ENCODE measurements around the gene UTP11. TPM values are rescaled to one million over a fixed set of nuclear protein-coding genes. Genes with fewer than 3 reads are reported as not detected.

UTP11 gene
- total and polyA plus RNA-seq, 2 donors (not counting 3 experiments of a cell fraction or from before 2014, with no cell fraction given) = 20.1 to 54.1 TPM

DNA sequence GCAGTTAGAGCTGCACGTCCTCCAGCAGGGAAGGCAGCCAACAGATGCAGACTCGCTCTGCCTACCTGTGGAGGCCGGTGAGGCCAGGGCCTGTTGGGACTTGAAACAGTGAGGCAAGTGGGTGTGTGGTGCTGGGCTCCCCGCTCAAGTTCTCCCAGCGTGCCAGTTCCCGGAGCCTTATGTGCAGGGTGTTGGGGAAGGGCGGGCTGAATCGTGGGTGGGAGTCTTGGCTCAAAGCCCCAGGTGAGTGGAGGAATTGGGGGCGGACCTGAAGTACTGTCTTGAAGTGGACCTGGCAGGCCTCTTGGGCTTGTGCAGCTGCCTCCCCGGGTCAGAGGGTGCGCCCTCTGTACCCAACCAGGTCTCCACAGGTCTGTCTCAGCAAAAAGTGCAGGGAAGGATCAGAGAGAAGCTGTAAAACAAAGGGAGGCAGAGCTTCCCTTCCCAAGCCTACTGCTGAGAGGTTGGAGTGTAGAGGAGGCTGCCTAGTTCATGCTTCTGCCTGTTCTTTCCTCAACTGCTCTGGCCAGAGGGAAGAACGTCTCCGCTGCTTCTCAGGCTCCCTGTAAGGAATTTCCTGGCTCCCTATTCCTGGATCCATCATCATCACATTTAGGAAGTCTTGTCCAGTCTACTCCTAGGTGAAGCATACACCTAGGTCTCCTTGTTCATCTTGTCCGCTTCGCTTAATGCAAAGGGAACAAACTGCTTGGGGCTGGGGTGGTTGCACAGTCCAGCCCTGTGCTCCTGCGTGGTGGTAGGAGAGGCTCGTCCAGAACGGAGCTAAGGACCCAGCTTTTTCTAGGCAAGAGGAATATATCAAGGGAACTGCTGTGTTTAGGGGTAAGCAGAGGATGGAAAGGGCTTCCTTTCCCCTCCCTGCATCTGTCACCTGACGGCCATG lies 14.9 kb downstream of the UTP11 start:
- H3K9ac ChIP-seq (replicated peaks; ENCODE audit: extremely low read depth, insufficient read depth, low read length) = no peak overlapping the region
- dilution Hi-C loops (cut with MboI; ENCODE audit: extremely low pct_ligation_motif_present, low sequenced_read_pairs) (no loop called here), intact Hi-C loops (cut with micrococcal nuclease) (loop anchor here (5.0 to 10.0 kb wide), 3 partner anchors 477 to 790 kb away; no protein-coding TSS in a partner anchor)
- POLR2A ChIA-PET = interaction anchor here (0.6 kb wide), 1 partner anchor 836 kb away, joined by 3 read pairs; no protein-coding TSS in a partner anchor
- H3K9me1 ChIP-seq (replicated peaks; ENCODE audit: control insufficient read depth, extremely low read depth, insufficient read depth, low read length) = no peaks in the 10 kb centered on the region
- H3K4me2 ChIP-seq (ENCODE audit: insufficient read depth, low read length) = no peak overlapping the region
- no peak for FAIRE-seq
- BruUV-seq (replicated peaks) = no TSS peak
- H4K20me1 ChIP-seq (replicated peaks; ENCODE audit: control insufficient read depth, extremely low read depth, insufficient read depth, low read length) = no peaks in the 10 kb centered on the region
- H3K4me3 ChIP-seq (replicated peaks in 1 of 3; ENCODE audit: insufficient read depth in 1 of 3, low read depth in 1 of 3, low read length in 3 of 3) = no peak overlapping the region
- DNase-seq (ENCODE audit: low read depth, low spot score) = no peak
- CTCF ChIA-PET = interaction anchor here (0.6 to 7.4 kb wide), 11 partner anchors 9 to 807 kb away, joined by 3 to 66 read pairs (median 4); partner anchors contain the start of genes MTF1 and POU3F1
- no peak overlapping the region for H3K27ac ChIP-seq (ENCODE audit: insufficient read depth, low read depth, low read length)
- H2AFZ ChIP-seq (ENCODE audit: low read depth, low read length) = no peak overlapping the region
- no peak for TF ChIP-seq POLR2AphosphoS5 (IDR thresholded peaks at IDR 0.05; ENCODE audit: insufficient read depth, low read depth, low read length)
- no peak for TF ChIP-seq POLR2A (IDR thresholded peaks at IDR 0.05; ENCODE audit: low read depth, low read length)
- TF ChIP-seq, protein P1, sequence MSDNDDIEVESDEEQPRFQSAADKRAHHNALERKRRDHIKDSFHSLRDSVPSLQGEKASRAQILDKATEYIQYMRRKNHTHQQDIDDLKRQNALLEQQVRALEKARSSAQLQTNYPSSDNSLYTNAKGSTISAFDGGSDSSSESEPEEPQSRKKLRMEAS (IDR thresholded peaks at IDR 0.05; ENCODE audit: insufficient read depth, insufficient read length) = no peak
- TF ChIP-seq GATA2 (IDR thresholded peaks at IDR 0.05; ENCODE audit: insufficient read depth, insufficient read length, low read depth, low read length) = no peak
- TF ChIP-seq MYC (IDR thresholded peaks at IDR 0.05; ENCODE audit: low read depth, low read length) = no peak
- TF ChIP-seq EZH2 (IDR thresholded peaks at IDR 0.05; ENCODE audit: borderline replicate concordance, low read depth, low read length, severe bottlenecking) = no peak
- TF ChIP-seq FOS (IDR thresholded peaks at IDR 0.05; ENCODE audit: borderline replicate concordance, insufficient read depth, low read length) = no peak
- TF ChIP-seq CTCF (IDR thresholded peaks at IDR 0.05; ENCODE audit: extremely low read depth in 1 of 2, insufficient read depth in 1 of 2, low read depth in 1 of 2, low read length in 2 of 2) = no peak
- peaks cover 3 to 12% of the 10 kb centered on the region in 2 experiments for H3K36me3 ChIP-seq (ENCODE audit: control insufficient read depth in 2 of 2, extremely low read depth in 1 of 2, insufficient read depth in 2 of 2, low read length in 2 of 2)
- H3K27me3 ChIP-seq (ENCODE audit: control insufficient read depth in 2 of 2, insufficient read depth in 2 of 2, low read length in 2 of 2) = no peaks in the 10 kb centered on the region
- no peaks in the 10 kb centered on the region for H3K9me3 ChIP-seq (replicated peaks; ENCODE audit: control insufficient read depth, insufficient read depth, low read length)
- H3K4me1 ChIP-seq (ENCODE audit: control insufficient read depth, extremely low read depth, insufficient read depth, low read length) = peaks cover 40% of the 10 kb centered on the region
- no peaks in the 10 kb centered on the region for H3K79me2 ChIP-seq (ENCODE audit: control insufficient read depth, insufficient read depth, low read length)
